ENCODE results near the gene GSTM1. TPM values are rescaled to one million over a fixed set of nuclear protein-coding genes. Genes with fewer than 3 reads are reported as not detected.
A peak's percentile ranks its signal among the peaks of the same experiment; 100 is the strongest.

GSTM1 gene
- total RNA-seq (2022) = 15.4 TPM in 2 replicates
- Bru-seq, nascent RNA = percentile 44 among the genes with signal in this experiment
- BruChase-seq, experiment 1, labeled RNA remaining after a 6-hour chase = percentile 72 among the genes with signal in this experiment
- BruChase-seq, experiment 2, labeled RNA remaining after a 2-hour chase = percentile 56 among the genes with signal in this experiment
- long read RNA-seq, transcript GSTM1-201 (8 exons, 1,161 nt) = major isoform, 12 of 14 reads
- long read RNA-seq, partial matches to known transcripts = 0 of 14 reads
- long read RNA-seq, other reads (novel, unspliced or antisense) = 2 of 14 reads

DNA sequence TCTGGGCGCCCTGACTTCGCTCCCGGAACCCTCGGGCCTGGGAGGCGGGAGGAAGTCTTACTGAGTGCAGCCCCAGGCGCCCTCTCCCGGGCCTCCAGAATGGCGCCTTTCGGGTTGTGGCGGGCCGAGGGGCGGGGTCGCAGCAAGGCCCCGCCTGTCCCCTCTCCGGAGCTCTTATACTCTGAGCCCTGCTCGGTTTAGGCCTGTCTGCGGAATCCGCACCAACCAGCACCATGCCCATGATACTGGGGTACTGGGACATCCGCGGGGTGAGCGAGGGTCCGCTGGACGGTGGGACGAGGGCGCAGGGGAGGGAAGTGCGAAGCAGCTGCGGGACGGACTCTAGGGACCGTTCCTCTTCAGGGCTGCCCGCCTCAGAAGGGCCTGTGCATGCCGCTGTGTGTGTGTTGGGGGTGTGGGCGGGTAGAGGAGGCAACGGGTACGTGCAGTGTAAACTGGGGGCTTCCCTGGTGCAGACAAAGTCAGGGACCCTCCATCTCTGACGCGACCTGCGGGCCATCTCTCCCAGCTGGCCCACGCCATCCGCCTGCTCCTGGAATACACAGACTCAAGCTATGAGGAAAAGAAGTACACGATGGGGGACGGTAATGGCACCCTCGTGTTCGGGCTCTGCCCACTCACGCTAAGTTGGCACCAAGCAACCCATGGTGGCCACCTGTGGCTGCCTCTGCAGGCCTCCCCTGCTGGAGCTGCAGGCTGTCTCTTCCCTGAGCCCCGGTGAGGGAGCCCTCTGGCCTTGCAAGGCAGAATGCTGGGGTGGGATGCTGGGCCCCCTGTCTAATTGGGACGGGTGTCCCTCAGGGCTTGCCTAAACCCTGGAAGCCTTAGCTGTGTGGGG, at the start of gene GSTM1:
TSS of gene GSTM1 (plus strand) at position 177 of the 859 bp plus-strand sequence. CDS start at position 234, 57 bp downstream.
- DNase-seq = peak; percentile 69
- BruUV-seq (replicated peaks) = no TSS peak
- intact Hi-C loops (cut with micrococcal nuclease; ENCODE audit: unreplicated experiment) = no loop called here
- H3K27me3 Mint-ChIP-seq (ENCODE audit: unreplicated experiment) = no peaks in the 10 kb centered on the region
- no peak within 1 kb of the TSS for H3K27ac Mint-ChIP-seq (ENCODE audit: unreplicated experiment)
- CTCF ChIA-PET = interaction anchor here (0.7 kb wide), 1 partner anchor 48 kb away, joined by 4 read pairs; no protein-coding TSS in a partner anchor
- peaks cover 5% of the 10 kb centered on the region for H3K36me3 Mint-ChIP-seq (ENCODE audit: insufficient read depth, unreplicated experiment)
- H3K9me3 Mint-ChIP-seq (ENCODE audit: low read depth, unreplicated experiment) = no peaks in the 10 kb centered on the region
- TF ChIP-seq CTCF (IDR thresholded peaks at IDR 0.05; ENCODE audit: unreplicated experiment) = no peak
- peak within 1 kb of the TSS; percentile 66 for H3K4me3 Mint-ChIP-seq (ENCODE audit: low read depth, unreplicated experiment)
- peaks cover 10% of the 10 kb centered on the region for H3K4me1 Mint-ChIP-seq (ENCODE audit: low read depth, unreplicated experiment)

DNA sequence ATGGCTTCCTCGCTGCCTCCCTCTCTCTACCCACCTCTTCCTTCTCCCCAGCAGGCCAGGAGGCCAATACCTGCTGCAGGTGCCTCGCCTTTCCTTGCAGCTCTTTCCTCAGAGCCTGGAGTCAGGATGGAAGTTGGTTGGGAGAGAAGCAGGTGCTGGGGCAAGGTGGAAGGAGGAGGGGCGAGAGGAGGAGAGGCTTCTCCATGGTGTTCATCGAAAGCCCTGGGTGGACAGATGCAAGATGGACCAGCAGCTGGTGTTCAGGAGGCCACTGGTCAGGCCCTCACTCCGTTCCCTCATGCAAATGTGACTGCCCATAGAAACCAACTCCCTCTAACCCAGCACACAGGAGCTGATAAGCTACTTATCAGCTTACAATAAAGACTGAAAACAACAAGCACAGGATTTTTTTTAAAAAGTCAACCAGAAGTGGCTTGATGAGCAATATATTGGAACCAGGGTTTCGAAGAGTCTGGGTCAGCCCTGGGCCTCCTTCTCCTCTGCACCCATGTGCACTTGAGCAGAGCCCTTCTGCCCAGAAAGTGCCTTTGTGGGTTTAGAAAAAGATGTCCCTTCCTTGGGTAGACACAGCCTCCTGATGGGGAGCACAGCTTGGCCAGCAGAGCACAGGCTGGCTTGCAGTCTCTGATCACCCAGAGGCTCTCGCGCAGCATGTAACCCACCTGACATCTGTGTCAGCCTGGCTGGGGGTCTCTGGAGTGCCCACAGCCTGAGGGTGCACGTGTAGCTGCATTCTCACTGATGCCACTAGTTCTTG, 48.4 kb upstream of the GSTM1 start:
- no peaks in the 10 kb centered on the region for H3K9me3 Mint-ChIP-seq (ENCODE audit: low read depth, unreplicated experiment)
- H3K36me3 Mint-ChIP-seq (ENCODE audit: insufficient read depth, unreplicated experiment) = peaks cover 6% of the 10 kb centered on the region
- no TSS peak for BruUV-seq (replicated peaks)
- no peak overlapping the region for H3K4me3 Mint-ChIP-seq (ENCODE audit: low read depth, unreplicated experiment)
- DNase-seq = no peak
- H3K27ac Mint-ChIP-seq (ENCODE audit: unreplicated experiment) = no peak overlapping the region
- CTCF ChIA-PET = interaction anchor here (0.5 to 3.3 kb wide), 11 partner anchors 9 to 345 kb away, joined by 3 to 26 read pairs (median 6); partner anchors contain the start of genes AHCYL1, GNAI3 and GSTM4
- intact Hi-C loops (cut with micrococcal nuclease; ENCODE audit: unreplicated experiment) = no loop called here
- peaks cover 20% of the 10 kb centered on the region for H3K4me1 Mint-ChIP-seq (ENCODE audit: low read depth, unreplicated experiment)
- H3K27me3 Mint-ChIP-seq (ENCODE audit: unreplicated experiment) = no peaks in the 10 kb centered on the region
- TF ChIP-seq CTCF (IDR thresholded peaks at IDR 0.05; ENCODE audit: unreplicated experiment) = no peak

DNA sequence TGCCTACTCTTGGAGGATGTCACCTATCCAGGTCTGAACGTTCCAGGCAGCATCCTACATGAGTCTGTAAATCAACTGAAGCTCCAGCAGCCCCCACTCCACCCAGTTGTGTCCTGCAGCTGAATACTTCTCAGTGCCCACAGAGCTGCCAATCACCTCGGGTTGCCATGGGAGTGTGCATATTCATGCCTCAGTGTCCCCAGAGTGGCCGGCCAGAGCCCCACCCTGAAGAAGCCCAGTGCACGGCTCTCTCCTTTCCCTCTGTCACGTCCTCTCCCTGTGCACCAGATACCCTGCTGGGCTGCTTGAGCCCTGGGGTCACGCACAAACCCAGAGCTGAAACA, 47.8 kb upstream of the GSTM1 start:
- CTCF ChIA-PET = interaction anchor here (0.5 to 3.3 kb wide), 20 partner anchors 9 to 345 kb away, joined by 3 to 26 read pairs (median 4); partner anchors contain the start of genes AHCYL1, AMPD2, GNAI3 and GNAT2
- no peak for TF ChIP-seq CTCF (IDR thresholded peaks at IDR 0.05; ENCODE audit: unreplicated experiment)
- H3K27me3 Mint-ChIP-seq (ENCODE audit: unreplicated experiment) = no peaks in the 10 kb centered on the region
- H3K4me3 Mint-ChIP-seq (ENCODE audit: low read depth, unreplicated experiment) = no peak overlapping the region
- DNase-seq = no peak
- peaks cover 20% of the 10 kb centered on the region for H3K4me1 Mint-ChIP-seq (ENCODE audit: low read depth, unreplicated experiment)
- H3K27ac Mint-ChIP-seq (ENCODE audit: unreplicated experiment) = no peak overlapping the region
- no TSS peak for BruUV-seq (replicated peaks)
- intact Hi-C loops (cut with micrococcal nuclease; ENCODE audit: unreplicated experiment) = loop anchor here (5.0 kb wide), 3 partner anchors 62 to 342 kb away; partner anchors contain the start of genes AHCYL1 and GNAI3
- H3K36me3 Mint-ChIP-seq (ENCODE audit: insufficient read depth, unreplicated experiment) = peaks cover 12% of the 10 kb centered on the region
- H3K9me3 Mint-ChIP-seq (ENCODE audit: low read depth, unreplicated experiment) = no peaks in the 10 kb centered on the region

All from Calu3 (cell line).